ENCODE results near the gene WDR88. TPM values are rescaled to one million over a fixed set of nuclear protein-coding genes. Genes with fewer than 3 reads are reported as not detected.

The WDR88 gene
- total RNA-seq, 4 donors from 2014 or later = not detected

DNA sequence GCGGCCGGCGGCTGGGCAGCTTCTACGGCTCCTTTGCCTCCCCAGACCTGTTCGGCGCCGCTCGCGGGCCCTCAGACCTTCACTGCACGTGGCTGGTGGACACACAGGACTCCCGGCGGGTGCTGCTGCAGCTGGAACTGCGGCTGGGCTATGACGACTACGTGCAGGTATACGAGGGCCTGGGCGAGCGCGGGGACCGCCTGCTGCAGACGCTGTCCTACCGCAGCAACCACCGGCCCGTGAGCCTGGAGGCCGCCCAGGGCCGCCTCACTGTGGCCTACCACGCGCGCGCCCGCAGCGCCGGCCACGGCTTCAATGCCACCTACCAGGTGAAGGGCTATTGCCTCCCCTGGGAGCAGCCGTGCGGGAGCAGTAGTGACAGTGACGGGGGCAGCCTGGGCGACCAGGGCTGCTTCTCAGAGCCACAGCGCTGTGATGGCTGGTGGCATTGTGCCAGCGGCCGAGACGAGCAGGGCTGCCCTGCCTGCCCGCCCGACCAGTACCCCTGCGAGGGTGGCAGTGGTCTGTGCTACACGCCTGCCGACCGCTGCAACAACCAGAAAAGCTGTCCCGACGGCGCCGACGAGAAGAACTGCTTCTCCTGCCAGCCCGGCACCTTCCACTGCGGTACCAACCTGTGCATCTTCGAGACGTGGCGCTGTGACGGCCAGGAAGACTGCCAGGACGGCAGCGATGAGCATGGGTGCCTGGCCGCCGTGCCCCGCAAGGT lies 73.8 kb downstream of the WDR88 start:
- H3K27me3 ChIP-seq = no peaks in the 10 kb centered on the region
- no peaks in the 10 kb centered on the region for H3K9me3 ChIP-seq
- DNase-seq = no peak
- H3K4me1 ChIP-seq = no peaks in the 10 kb centered on the region
- no peak overlapping the region for H3K4me3 ChIP-seq
- no peak for TF ChIP-seq POLR2A (IDR thresholded peaks at IDR 0.05)
- peaks cover 0 to 16% (median 0%) of the 10 kb centered on the region in 3 donors for H3K36me3 ChIP-seq
- no peak overlapping the region for H3K27ac ChIP-seq

DNA sequence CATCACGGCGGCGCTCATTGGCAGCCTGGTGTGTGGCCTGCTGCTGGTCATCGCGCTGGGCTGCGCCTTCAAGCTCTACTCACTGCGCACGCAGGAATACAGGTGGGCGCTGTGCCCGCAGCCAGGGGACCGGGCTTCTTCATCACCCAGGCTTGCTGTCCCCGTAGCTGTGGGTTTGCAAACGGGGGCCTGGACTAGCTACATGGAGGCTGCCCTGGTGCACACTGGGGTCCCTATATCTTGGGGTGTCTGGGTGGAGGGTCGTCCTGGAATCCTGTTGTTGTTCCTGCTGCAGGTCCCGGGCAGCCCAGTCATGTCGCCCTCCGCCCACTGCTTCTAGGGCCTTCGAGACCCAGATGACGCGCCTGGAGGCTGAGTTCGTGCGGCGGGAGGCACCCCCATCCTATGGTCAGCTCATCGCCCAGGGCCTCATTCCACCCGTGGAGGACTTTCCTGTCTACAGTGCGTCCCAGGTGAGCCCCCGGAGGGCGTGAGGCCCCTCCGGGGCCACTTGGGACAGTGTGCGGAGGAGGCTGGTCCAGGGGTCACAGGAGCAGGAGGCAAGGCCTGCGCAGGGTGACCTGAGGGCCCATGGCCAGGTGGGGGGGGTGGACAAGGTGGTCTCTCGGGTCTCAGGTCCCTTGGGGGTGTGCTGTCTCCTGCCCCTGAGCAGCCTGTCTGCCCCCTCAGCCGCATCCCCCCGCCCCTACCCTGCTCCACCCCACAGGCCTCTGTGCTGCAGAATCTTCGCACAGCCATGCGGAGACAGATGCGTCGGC lies 74.5 kb downstream of the WDR88 start:
- H3K36me3 ChIP-seq = peaks cover 0 to 16% (median 0%) of the 10 kb centered on the region in 3 donors
- TF ChIP-seq CTCF (IDR thresholded peaks at IDR 0.05) = no peak
- no peak for TF ChIP-seq POLR2A (IDR thresholded peaks at IDR 0.05)
- no peak for DNase-seq

DNA sequence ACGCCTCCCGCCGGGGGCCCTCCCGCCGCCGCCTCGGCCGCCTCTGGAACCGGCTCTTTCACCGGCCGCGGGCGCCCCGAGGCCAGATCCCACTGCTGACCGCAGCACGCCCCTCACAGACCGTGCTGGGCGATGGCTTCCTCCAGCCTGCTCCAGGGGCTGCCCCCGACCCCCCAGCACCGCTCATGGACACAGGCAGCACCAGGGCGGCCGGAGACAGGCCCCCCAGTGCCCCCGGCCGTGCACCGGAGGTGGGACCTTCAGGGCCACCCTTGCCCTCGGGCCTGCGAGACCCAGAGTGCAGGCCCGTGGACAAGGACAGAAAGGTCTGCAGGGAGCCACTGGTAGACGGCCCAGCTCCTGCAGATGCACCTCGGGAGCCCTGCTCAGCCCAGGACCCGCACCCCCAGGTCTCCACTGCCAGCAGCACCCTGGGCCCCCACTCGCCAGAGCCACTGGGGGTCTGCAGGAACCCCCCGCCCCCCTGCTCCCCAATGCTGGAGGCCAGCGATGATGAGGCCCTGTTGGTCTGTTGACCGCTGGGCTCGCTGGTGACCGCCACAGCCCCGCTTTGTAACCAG lies 75.2 kb downstream of the WDR88 start:
- Histone ChIP-seq H3K27me3 (no peaks in the 10 kb centered on the region), H3K36me3 (peaks cover 0 to 16% (median 0%) of the 10 kb centered on the region in 3 donors), H3K27ac (no peak overlapping the region), H3K4me1 (no peaks in the 10 kb centered on the region), H3K9me3 (no peaks in the 10 kb centered on the region), H3K4me3 (no peak overlapping the region)
- no peak for DNase-seq
- TF ChIP-seq POLR2A (IDR thresholded peaks at IDR 0.05) (no peak), CTCF (IDR thresholded peaks at IDR 0.05) (no peak)

More for the DNA sequence above, 74.5 kb downstream of the WDR88 start:
- Histone ChIP-seq H3K27ac (no peak overlapping the region), H3K9me3 (no peaks in the 10 kb centered on the region), H3K4me1 (no peaks in the 10 kb centered on the region), H3K4me3 (no peak overlapping the region), H3K27me3 (no peaks in the 10 kb centered on the region)

DNA sequence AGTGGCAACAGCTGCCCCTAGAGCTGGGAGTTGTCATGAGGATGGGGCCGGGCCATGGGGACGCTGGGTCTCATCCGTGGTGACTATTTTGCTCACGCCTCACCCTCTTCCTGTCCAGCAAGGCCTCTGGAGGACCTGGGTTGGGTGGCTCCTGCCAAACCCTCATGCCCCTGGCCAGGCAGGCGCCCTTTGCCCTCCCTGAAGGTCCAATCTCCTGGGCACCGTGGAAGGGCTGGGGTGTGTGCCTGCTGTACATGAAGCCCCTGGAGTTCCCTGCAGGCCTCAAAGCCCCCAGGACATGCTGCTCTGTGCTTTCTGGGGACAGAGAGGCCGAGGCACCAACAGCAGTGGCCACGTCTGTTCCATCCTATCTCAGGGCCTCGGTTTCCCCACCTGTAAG lies 76.0 kb downstream of the WDR88 start:
- no peak for DNase-seq
- Histone ChIP-seq H3K36me3 (peaks cover 0 to 13% (median 0%) of the 10 kb centered on the region in 3 donors), H3K4me3 (no peak overlapping the region), H3K9me3 (no peaks in the 10 kb centered on the region), H3K27ac (no peak overlapping the region), H3K4me1 (no peaks in the 10 kb centered on the region), H3K27me3 (no peaks in the 10 kb centered on the region)
- TF ChIP-seq CTCF (IDR thresholded peaks at IDR 0.05) = no peak
- TF ChIP-seq POLR2A (IDR thresholded peaks at IDR 0.05) = no peak

DNA sequence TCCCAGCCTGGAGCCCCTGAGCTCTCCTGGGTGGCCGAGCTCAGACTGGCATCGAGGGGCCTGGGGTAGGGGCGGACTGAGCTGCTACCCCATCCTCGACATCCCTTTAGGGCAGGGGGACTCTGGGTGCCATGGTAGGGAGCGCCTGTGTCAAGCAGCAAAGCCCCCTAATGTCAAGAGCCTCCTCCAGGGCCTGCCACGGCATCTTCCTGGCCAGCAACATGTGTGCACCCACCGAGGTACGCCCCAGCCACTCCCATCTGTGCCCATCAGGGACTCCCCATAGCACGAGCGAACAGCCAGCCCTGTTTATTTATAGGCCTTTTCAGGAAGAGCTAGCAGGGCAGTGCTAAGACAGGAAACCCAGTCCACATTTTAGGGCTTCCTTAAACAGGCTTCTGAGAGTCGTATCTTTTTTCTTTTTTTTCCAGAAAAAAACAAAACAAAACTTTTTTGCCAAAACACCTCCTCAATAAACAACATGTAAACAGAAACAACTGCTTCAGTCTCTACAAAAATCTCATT lies 76.5 kb downstream of the WDR88 start:
- peaks cover 0 to 9% (median 0%) of the 10 kb centered on the region in 3 donors for H3K36me3 ChIP-seq
- DNase-seq = no peak

More for the DNA sequence above, 76.5 kb downstream of the WDR88 start:
- no peaks in the 10 kb centered on the region for H3K27me3 ChIP-seq
- no peak overlapping the region for H3K4me3 ChIP-seq
- no peaks in the 10 kb centered on the region for H3K4me1 ChIP-seq
- H3K27ac ChIP-seq = no peak overlapping the region
- H3K9me3 ChIP-seq = no peaks in the 10 kb centered on the region
- TF ChIP-seq CTCF (IDR thresholded peaks at IDR 0.05) = no peak
- TF ChIP-seq POLR2A (IDR thresholded peaks at IDR 0.05) = no peak

Measured in Peyer's patch (tissue), 4 donors.